ENCODE data around the gene PHF20. TPM values are rescaled to one million over a fixed set of nuclear protein-coding genes. Genes with fewer than 3 reads are reported as not detected.

Gene PHF20
- polyA plus RNA-seq, 1 donor from 2014 or later, result 49.2 TPM

GRCh38 chr20:35766843-35767242, 5.0 kb upstream of the PHF20 start:
- Histone ChIP-seq H3K36me3 (ENCODE audit: insufficient read depth, low read length) (no peaks in the 10 kb centered on the region), H2AFZ (ENCODE audit: low read depth, low read length) (no peak overlapping the region), H4K20me1 (ENCODE audit: insufficient read depth) (no peaks in the 10 kb centered on the region), H3K9ac (ENCODE audit: low read length) (no peak overlapping the region), H3F3A (ENCODE audit: insufficient read depth, low read length, poor library complexity, severe bottlenecking) (no peaks in the 10 kb centered on the region), H3K9me3 (ENCODE audit: low read length) (no peaks in the 10 kb centered on the region), H3K79me2 (replicated peaks; ENCODE audit: insufficient read depth, low read length) (no peaks in the 10 kb centered on the region), H3K4me2 (ENCODE audit: low read length) (no peak overlapping the region), H3K27ac (ENCODE audit: low read length) (no peak overlapping the region), H3K27me3 (ENCODE audit: insufficient read depth, low read depth, low read length) (no peaks in the 10 kb centered on the region), H3K9me2 (ENCODE audit: insufficient read depth, low read length) (no peaks in the 10 kb centered on the region), H3K4me3 (ENCODE audit: low read length) (no peak overlapping the region)
- TF ChIP-seq EP300 (conservative IDR thresholded peaks at IDR 0.05; ENCODE audit: poor library complexity, severe bottlenecking) (no peak), TAF1 (IDR thresholded peaks at IDR 0.05; ENCODE audit: low read depth) (no peak), POLR2AphosphoS5 (IDR thresholded peaks at IDR 0.05) (no peak), RAD21 (conservative IDR thresholded peaks at IDR 0.05) (no peak), REST (IDR thresholded peaks at IDR 0.05; ENCODE audit: borderline replicate concordance) (no peak)

DNA sequence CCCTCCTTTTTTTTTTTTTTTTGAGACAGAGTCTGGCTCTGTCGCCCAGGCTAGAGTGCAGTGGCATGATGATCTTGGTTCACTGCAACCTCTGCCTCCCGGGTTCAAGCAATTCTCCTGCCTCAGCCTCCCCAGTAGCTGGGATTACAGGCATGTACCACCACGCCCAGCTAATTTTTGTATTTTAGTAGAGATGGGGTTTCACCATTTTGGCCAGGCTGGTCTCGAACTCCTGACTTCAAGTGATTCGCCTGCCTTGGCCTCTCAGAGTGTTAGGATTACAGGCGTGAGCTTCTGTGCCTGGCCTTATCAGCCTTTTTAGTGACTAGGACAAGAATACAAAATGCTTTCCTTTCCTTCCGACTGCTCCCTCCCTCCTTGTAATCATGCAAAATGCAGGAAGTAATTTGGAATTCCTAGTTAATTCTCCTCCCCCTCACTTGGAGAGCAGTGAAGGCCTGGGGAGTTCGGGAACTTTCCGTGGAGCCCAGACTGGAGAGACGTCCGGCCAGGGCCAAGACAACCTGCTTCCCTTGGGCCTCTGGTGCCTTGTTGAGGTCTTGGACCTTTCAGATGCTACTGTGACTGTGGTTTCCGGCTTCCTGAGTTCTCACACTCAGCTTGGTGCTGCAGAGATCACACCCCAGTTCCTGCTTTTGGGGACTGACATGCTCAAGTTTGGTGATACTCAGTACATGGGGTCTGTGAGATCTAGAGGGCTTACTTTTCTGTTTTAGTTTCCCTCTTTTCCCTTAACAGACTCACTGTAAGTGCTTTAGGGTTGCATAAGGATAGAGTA, 3.9 kb upstream of the PHF20 start:
- H3K9me3 ChIP-seq (ENCODE audit: low read length), result no peaks in the 10 kb centered on the region
- H3F3A ChIP-seq (ENCODE audit: insufficient read depth, low read length, poor library complexity, severe bottlenecking), result no peaks in the 10 kb centered on the region
- peaks cover 7% of the 10 kb centered on the region for H3K79me2 ChIP-seq (replicated peaks; ENCODE audit: insufficient read depth, low read length)
- H3K27me3 ChIP-seq (ENCODE audit: insufficient read depth, low read depth, low read length), result no peaks in the 10 kb centered on the region
- no peak overlapping the region for H3K4me2 ChIP-seq (ENCODE audit: low read length)
- no peaks in the 10 kb centered on the region for H4K20me1 ChIP-seq (ENCODE audit: insufficient read depth)
- H3K9ac ChIP-seq (ENCODE audit: low read length), result no peak overlapping the region
- no peaks in the 10 kb centered on the region for H3K9me2 ChIP-seq (ENCODE audit: insufficient read depth, low read length)
- no peak overlapping the region for H2AFZ ChIP-seq (ENCODE audit: low read depth, low read length)
- TF ChIP-seq MXI1 (conservative IDR thresholded peaks at IDR 0.05; ENCODE audit: poor library complexity, severe bottlenecking) (no peak), CTCF (IDR thresholded peaks at IDR 0.05; ENCODE audit: poor library complexity, severe bottlenecking) (no peak), REST (IDR thresholded peaks at IDR 0.05; ENCODE audit: borderline replicate concordance) (no peak), SMC3 (conservative IDR thresholded peaks at IDR 0.05; ENCODE audit: poor library complexity) (no peak), TAF1 (IDR thresholded peaks at IDR 0.05; ENCODE audit: low read depth) (no peak), RAD21 (conservative IDR thresholded peaks at IDR 0.05) (no peak), EP300 (conservative IDR thresholded peaks at IDR 0.05; ENCODE audit: poor library complexity, severe bottlenecking) (no peak), POLR2AphosphoS5 (IDR thresholded peaks at IDR 0.05) (no peak), EZH2 (IDR thresholded peaks at IDR 0.05; ENCODE audit: borderline replicate concordance, insufficient read depth, low read length, poor library complexity, severe bottlenecking) (no peak)
- no peak overlapping the region for H3K4me3 ChIP-seq (ENCODE audit: low read length)
- H3K36me3 ChIP-seq (ENCODE audit: insufficient read depth, low read length), result no peaks in the 10 kb centered on the region
- H3K27ac ChIP-seq (ENCODE audit: low read length), result no peak overlapping the region
